Right lobe of liver (tissue), 6 donors: ENCODE measurements around the gene NCCRP1. TPM values are rescaled to one million over a fixed set of nuclear protein-coding genes. Genes with fewer than 3 reads are reported as not detected.
A peak's percentile ranks its signal among the peaks of the same experiment; 100 is the strongest.

ENCODE experiments used
- ATAC-seq, 4 donors: fragments of 200-7000 bp; cut with Tn5 transposase; one replicate each; pipeline ENCODE4 v1.9.1; 2020; ENCODE audit warnings: mild to moderate bottlenecking in 4 of 4, moderate library complexity in 4 of 4
- DNase-seq, 3 donors: peaks; one replicate each; pipeline ENCODE4 v3.0.0-alpha.2; 2020
- H3K27ac ChIP-seq, 3 donors: fragments of 200-600 bp; one replicate each; pipeline ENCODE4 v1.8.0; 2022
- H3K27me3 ChIP-seq, 2 donors: fragments of 200-600 bp; one replicate each; pipeline ENCODE4 v1.8.0; 2022
- H3K36me3 ChIP-seq, 4 donors: fragments of 200-600 bp; sonication (generic) in 1 of 4; one replicate each; pipeline versions ENCODE4 v1.5.1 to v1.8.0; 2017 to 2022; ENCODE audit warnings: control low read depth in 1 of 4
- H3K4me1 ChIP-seq, 4 donors: fragments of 200-600 bp; sonication (generic) in 1 of 4; one replicate each; pipeline versions ENCODE4 v1.5.1 to v1.8.0; 2017 to 2022; ENCODE audit warnings: control low read depth in 1 of 4
- H3K4me3 ChIP-seq, 3 donors: fragments of 200-600 bp; one replicate each; pipeline ENCODE4 v1.8.0; 2022
- H3K9me3 ChIP-seq, 4 donors: fragments of 200-600 bp; sonication (generic) in 1 of 4; one replicate each; pipeline versions ENCODE4 v1.5.1 to v1.8.0; 2017 to 2022; ENCODE audit warnings: control low read depth in 1 of 4
- POLR2A ChIP-seq: fragments of 450-650 bp; IDR thresholded peaks from one replicate; pipeline ENCODE4 v1.6.1; 2017; ENCODE audit warnings: antibody characterized with exemption, mild to moderate bottlenecking
- WGBS: methylation state at CpG from one replicate; pipeline ENCODE4 v1.1.6; 2018; ENCODE audit warnings: low coverage, low lambda C conversion rate; ENCODE audit not compliant: insufficient coverage; ENCODE audit errors: missing lambda C conversion rate; 5-methylcytosine and 5-hydroxymethylcytosine counted together
- intact Hi-C, 2 donors: fragments of 100-400 bp; cut with DNase I; formaldehyde crosslinking; loops; one replicate each; pipeline versions ENCODE4 v1.11.2 to v1.14.1; 2022
- total RNA-seq, 6 experiments: library from RNA; depleted of rRNA in 2 of 6; stranded (reverse); fragments of >200 nt in 2 of 6; fragmentation: NEBNext Ultra II Directional in 3 of 6; extraction: Animal tissue kit (Norgen Biotek cat#: 25700) in 3 of 6; gene quantifications; one replicate each; pipeline versions ENCODE4 v1.1.0 to v1.2.4, GENCODE V29; 2016 to 2023
- TF ChIP-seq, protein P1 (sequence below), 4 donors: fragments of 200-600 bp in 3 of 4; fragments of 450-650 bp in 1 of 4; IDR thresholded peaks; one replicate each; pipeline versions ENCODE4 v1.5.1 to v1.8.0; 2016 to 2022; ENCODE audit warnings: antibody characterized with exemption in 4 of 4, mild to moderate bottlenecking in 2 of 4
- donor health status: DM: no; HTN: yes; CAD: no.
- donor health status: DM: no; HTN: no; CAD: no.
- donor health status: DM: no; HTN: no; CAD: no.
- donor health status: DM: no; HTN: yes; CAD: no.
- donor health status: DM: no; HTN: yes; CAD: no.

NCCRP1 gene
- total RNA-seq, 6 experiments from 2014 or later, result not detected

DNA sequence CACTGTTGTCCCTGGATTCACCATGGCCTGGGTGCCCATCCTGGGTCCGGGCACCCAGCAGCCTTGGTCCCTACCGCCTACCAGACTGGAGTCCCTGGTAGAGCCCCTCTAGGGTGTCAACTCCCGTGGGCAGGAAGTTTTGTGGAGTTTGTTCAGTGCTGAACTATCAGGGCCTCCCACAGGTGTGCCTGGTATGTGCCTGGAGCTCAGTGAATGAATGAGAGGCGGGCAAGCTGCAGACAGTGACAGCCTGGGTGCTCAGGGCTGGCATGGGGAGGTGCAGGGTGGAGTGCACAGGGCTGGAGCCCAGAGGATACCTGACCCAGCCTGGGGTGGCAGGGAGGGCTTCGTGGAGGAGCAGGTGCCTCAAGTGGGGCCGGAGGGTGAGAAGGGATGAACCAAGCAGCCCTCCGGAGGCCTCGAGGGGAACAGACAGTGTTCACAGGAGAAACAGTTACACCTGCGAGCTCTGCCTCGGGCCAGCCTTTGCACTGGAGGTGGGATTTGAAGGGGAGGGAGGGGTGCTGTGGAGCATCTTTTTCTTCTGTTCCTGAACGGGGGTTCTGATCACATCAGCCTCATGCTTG is 41.6 kb upstream of the NCCRP1 start:
- Histone ChIP-seq H3K36me3 (no peaks in the 10 kb centered on the region), H3K27ac (no peak overlapping the region), H3K27me3 (no peaks in the 10 kb centered on the region), H3K9me3 (no peaks in the 10 kb centered on the region), H3K4me1 (peaks cover 0 to 25% (median 6%) of the 10 kb centered on the region in 4 donors), H3K4me3 (no peak overlapping the region)
- no CpG with 5 or more reads among the region's 11 CpGs for WGBS
- TF ChIP-seq POLR2A, result no peak
- TF ChIP-seq, protein P1, sequence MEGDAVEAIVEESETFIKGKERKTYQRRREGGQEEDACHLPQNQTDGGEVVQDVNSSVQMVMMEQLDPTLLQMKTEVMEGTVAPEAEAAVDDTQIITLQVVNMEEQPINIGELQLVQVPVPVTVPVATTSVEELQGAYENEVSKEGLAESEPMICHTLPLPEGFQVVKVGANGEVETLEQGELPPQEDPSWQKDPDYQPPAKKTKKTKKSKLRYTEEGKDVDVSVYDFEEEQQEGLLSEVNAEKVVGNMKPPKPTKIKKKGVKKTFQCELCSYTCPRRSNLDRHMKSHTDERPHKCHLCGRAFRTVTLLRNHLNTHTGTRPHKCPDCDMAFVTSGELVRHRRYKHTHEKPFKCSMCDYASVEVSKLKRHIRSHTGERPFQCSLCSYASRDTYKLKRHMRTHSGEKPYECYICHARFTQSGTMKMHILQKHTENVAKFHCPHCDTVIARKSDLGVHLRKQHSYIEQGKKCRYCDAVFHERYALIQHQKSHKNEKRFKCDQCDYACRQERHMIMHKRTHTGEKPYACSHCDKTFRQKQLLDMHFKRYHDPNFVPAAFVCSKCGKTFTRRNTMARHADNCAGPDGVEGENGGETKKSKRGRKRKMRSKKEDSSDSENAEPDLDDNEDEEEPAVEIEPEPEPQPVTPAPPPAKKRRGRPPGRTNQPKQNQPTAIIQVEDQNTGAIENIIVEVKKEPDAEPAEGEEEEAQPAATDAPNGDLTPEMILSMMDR (IDR thresholded peaks at IDR 0.05), result no peak
- DNase-seq (no peak), ATAC-seq (no peak)
- intact Hi-C loops, result no loop called here

DNA sequence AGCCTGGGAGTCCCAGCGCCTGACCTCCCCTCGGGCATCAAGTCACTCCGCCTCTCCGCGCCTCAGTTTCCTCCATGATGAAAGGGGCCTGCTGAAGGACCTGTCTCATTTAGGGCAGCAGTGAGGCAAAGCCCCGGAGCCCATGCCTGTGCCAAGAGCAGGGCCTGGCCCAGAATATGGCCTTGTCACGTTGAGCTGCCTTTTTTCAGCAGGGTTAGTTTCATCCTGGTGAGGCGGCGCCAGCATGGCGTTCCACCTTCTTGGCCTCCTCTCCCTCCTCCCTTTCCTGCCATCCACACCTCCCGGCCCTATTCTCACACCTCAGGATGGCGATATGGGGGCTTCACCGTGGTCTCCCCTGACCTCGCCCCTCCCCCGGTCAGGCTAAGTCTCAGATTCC is 41.0 kb upstream of the NCCRP1 start:
- intact Hi-C loops, result no loop called here
- peaks cover 0 to 29% (median 6%) of the 10 kb centered on the region in 4 donors for H3K4me1 ChIP-seq

DNA sequence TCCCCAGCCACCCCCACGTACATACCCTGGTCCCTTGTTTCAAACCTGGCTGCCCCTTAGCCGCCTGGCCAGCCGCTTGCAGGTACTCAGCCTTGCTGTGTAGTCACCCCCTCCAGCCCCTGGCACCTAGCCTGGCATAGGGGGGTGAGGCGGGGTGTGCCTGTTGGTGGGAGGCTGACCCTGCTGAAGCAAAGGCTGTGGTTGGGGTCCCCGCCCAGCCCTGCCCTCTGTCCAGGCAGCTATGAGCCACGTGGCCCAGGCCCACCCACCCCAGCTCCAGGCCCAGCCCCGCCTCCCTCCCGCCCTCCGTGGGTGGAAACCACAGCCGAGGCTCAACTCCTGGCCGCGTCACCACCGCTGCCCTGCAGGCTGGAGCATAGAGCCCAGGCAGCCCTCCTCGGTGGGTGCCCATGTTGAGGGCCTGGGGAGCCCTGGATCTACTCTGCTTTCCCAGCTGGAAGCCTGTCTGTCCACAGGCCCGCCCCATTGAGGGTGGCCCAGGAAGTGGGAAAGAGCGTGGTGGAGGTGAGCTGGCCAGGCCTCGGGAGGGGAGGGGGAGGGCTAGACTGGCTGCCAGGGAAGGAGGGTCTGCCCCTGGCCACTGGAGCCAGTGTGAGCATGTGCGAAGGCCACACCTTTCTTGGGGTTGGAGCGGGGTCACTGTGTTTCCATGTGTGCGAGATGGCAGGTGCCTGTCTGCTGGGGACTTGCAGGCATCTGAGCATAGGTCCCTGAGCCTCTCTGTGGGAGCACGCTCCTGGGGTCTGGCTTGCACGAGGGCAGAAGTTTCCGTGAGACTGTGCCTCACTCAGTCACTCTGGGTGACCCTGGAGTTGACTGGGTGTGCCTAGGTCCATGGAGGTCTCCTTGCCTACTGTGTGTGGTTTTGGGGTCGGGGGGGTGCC is 40.2 kb upstream of the NCCRP1 start:
- Histone ChIP-seq H3K4me3 (no peak overlapping the region), H3K27ac (no peak overlapping the region), H3K9me3 (no peaks in the 10 kb centered on the region), H3K27me3 (no peaks in the 10 kb centered on the region), H3K4me1 (peaks cover 0 to 31% (median 6%) of the 10 kb centered on the region in 4 donors), H3K36me3 (no peaks in the 10 kb centered on the region)
- ATAC-seq (peak; percentile 9 to 56 (median 40)), DNase-seq (peak in 2 of 3 donors; percentile 38 to 47)
- TF ChIP-seq, protein P1 (IDR thresholded peaks at IDR 0.05), result no peak
- no peak for TF ChIP-seq POLR2A
- 32% methylated on average over 8 of the region's 24 CpGs for WGBS
- intact Hi-C loops, result no loop called here

More for the DNA sequence above, 41.0 kb upstream of the NCCRP1 start:
- TF ChIP-seq, protein P1 (IDR thresholded peaks at IDR 0.05), result no peak
- TF ChIP-seq POLR2A, result no peak
- peak in 1 of 3 donors; percentile 42 for DNase-seq
- 80% methylated on average over 9 of the region's 15 CpGs for WGBS
- H3K9me3 ChIP-seq, result no peaks in the 10 kb centered on the region
- no peak for ATAC-seq
- no peak overlapping the region for H3K27ac ChIP-seq
- no peaks in the 10 kb centered on the region for H3K36me3 ChIP-seq
- H3K27me3 ChIP-seq, result no peaks in the 10 kb centered on the region
- H3K4me3 ChIP-seq, result no peak overlapping the region

DNA sequence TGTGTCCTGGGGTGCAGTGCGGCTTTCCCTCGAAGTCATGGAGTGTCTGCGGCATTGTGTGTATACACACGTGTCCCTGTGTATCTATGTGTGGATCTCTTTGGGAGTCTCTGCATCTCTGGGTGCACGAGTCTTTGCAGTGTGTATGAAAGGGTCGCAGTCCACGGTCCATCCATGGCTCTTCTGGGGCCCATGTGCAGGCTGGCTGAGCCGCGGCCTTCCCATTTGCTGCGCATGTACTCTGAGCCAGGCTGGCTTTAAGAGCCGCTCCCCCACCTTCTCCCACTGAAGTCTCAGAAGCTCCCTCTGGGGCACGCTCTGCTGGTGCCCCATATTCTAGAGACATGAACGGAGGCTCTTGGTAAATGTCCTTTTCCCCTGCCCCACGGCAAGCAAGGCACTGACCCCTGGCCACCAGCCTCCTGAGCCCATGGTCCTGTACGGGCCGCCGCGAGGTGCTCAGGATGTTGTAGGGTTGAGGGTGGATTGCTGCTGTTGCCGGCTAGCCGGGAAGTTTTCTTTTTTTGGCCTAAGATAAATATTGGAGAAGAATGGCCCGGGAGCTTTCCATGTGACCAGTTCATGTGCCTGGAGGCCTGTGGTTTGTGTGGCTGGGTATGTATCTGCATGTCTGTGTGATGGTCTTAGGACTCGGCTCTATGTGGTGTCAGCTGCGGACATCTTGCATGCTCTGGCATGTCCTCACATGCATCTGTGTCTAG is 39.3 kb upstream of the NCCRP1 start:
- intact Hi-C loops, result no loop called here
- no peak for TF ChIP-seq POLR2A
- TF ChIP-seq, protein P1 (IDR thresholded peaks at IDR 0.05), result no peak
- Histone ChIP-seq H3K4me1 (peaks cover 0 to 31% (median 6%) of the 10 kb centered on the region in 4 donors), H3K27ac (no peak overlapping the region), H3K36me3 (no peaks in the 10 kb centered on the region), H3K27me3 (no peaks in the 10 kb centered on the region), H3K9me3 (no peaks in the 10 kb centered on the region), H3K4me3 (no peak overlapping the region)
- 37% methylated on average over 4 of the region's 23 CpGs for whole genome bisulfite sequencing
- no peak for ATAC-seq
- no peak for DNase-seq
